Prostate gland (tissue), 2 donors: ENCODE measurements around the gene GRHPR.

ENCODE experiments used
- CTCF ChIP-seq, 4 experiments: fragments of 200-600 bp in 2 of 4; fragments of 450-650 bp in 2 of 4; sonication (generic) in 2 of 4; IDR thresholded peaks; 1 replicate in 3 of 4; 2 replicates in 1 of 4; pipeline ENCODE4 v1.5.1; 2016 to 2019; ENCODE audit warnings: antibody characterized with exemption in 4 of 4, mild to moderate bottlenecking in 2 of 4, moderate library complexity in 2 of 4
- POLR2A ChIP-seq: fragments of 450-650 bp; IDR thresholded peaks from one replicate; pipeline ENCODE4 v1.6.1; 2016; ENCODE audit warnings: antibody characterized with exemption, mild to moderate bottlenecking
- POLR2AphosphoS5 ChIP-seq: sonication (generic); formaldehyde crosslinking; IDR thresholded peaks from one replicate; pipeline ENCODE4 v1.6.1; 2017; ENCODE audit warnings: antibody characterized with exemption

- TF ChIP-seq CTCF (IDR thresholded peaks at IDR 0.05) = no peak
- TF ChIP-seq POLR2A = no peak
- TF ChIP-seq POLR2AphosphoS5 = no peak
Measured at GRCh38 chr9:37404590-37404989, 17.9 kb upstream of the GRHPR start.
